Thyroid gland (tissue), 4 donors: ENCODE measurements around the gene CDC14B.

Experiments
- CTCF ChIP-seq, 6 experiments: fragments of 200-600 bp in 3 of 6; fragments of 450-650 bp in 3 of 6; sonication (generic) in 3 of 6; IDR thresholded peaks; one replicate each; pipeline ENCODE4 v1.5.1; 2016 to 2019; ENCODE audit warnings: antibody characterized with exemption in 6 of 6, mild to moderate bottlenecking in 2 of 6, inconsistent platforms in 1 of 6, moderate library complexity in 1 of 6
- POLR2A ChIP-seq, 2 donors: fragments of 450-650 bp; IDR thresholded peaks; one replicate each; pipeline ENCODE4 v1.6.1; 2017; ENCODE audit warnings: antibody characterized with exemption in 2 of 2, mild to moderate bottlenecking in 2 of 2, moderate library complexity in 1 of 2

- no peak for TF ChIP-seq CTCF (IDR thresholded peaks at IDR 0.05)
- no peak for TF ChIP-seq POLR2A (IDR thresholded peaks at IDR 0.05)
These were observed 4.2 kb downstream of the CDC14B start for GRCh38 chr9:96615411-96615810.
